GM18511 (cell line): Measurements from ENCODE around the gene RING1.
A peak's percentile ranks its signal among the peaks of the same experiment; 100 is the strongest.

ENCODE experiments used
- ATAC-seq: cut with Tn5 transposase; IDR thresholded peaks from one replicate; pipeline ENCODE4 v1.9.1; 2021; ENCODE audit warnings: mild to moderate bottlenecking, moderate library complexity; ENCODE audit not compliant: unreplicated experiment

RING1 gene

DNA sequence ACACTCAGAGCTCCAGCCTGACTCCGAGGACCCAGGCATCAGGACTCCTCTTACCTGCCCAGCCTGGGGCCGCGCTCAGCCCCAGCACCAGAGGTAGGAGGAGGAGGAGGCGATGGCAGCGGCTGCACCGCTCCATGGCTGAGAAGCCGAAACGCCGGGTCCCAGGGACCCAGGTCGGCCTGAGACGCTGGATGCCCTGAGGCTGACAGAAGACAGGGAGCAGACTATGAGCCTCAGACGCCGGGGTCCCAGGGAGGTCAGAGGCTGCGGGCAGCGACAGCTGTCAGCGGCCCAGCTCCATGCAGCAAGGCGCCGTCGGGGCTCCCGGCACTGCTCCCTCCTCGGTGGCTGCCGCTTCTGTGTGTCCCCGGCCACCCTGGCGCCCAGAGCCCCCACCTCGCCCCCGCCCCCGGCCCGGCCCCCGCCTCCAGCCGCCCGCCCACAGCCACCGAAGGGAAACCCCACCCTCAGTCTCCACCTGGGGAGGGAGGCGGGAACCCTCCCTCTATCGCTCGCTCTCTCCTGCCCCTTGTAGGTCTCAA is 16.1 kb upstream of the RING1 start, which contains the start of gene COL11A2:
COL11A2 (minus strand) TSS at position 363 of the 542 bp plus-strand sequence; CDS start at position 136, 227 bp downstream.
- no peak for ATAC-seq

DNA sequence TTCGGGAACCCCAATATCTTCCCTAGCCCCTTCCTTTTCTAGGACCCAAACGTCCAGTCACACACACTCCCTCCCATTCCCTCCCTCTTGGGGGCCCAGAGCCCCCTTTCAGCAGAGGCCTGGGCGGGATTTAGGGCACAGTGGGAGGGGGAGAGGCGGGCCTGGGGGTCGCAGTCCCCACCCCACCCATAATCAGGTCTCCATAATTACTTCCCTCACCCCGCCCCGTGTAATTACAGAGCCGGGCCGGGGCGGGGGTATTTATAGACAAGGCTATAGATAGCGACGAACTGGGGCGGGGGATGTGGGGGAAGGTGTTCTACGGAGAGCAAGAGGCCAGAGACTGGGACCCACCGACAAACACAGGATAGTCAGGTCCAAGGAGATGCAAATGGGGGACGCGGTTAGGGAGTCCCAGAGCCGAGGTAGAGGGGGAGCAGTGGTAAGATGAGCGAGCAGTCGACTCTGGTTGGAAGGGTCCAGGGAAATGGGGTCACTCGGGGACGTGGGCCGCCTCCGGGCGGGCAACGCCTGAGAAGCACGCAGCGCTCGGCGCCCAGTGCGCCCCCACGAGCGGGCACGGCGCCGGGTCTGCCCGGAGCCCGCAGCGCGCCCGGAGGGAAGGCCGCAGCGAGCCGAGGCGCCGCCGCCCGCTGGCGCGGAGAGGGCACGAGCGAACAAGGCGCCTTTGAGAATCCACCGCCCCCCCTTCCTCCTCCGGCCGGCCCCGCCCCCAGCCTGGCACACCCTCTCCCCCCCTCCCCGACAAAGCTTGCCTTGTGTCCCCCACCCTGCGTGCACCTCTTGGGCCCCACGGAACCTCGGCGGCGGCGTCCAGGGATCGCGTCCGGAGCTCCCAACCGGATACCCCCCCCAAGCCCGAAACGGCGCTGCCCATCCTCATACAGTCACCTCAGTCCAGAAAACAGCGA is 15.4 kb upstream of the RING1 start:
- ATAC-seq = no peak

DNA sequence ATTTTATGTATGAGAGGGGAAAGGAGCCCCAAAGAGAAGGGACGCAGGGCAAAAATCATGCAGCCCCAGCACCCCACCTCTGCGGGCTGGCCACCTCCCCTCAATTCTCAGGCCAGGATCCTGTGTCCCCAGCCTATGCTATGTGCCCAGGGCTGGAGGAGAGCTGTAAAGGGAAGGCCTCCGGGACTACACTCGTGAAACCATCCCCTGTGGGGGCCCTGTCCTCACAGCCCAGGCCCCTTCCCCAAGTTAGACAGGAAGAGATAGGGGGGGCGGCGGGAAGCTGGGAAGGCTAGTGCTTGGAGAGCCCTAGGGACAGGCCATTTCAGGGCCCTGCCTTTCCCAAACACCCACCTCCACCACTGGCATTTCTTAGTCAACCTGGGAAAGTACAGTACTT is 14.7 kb upstream of the RING1 start:
- ATAC-seq = no peak

DNA sequence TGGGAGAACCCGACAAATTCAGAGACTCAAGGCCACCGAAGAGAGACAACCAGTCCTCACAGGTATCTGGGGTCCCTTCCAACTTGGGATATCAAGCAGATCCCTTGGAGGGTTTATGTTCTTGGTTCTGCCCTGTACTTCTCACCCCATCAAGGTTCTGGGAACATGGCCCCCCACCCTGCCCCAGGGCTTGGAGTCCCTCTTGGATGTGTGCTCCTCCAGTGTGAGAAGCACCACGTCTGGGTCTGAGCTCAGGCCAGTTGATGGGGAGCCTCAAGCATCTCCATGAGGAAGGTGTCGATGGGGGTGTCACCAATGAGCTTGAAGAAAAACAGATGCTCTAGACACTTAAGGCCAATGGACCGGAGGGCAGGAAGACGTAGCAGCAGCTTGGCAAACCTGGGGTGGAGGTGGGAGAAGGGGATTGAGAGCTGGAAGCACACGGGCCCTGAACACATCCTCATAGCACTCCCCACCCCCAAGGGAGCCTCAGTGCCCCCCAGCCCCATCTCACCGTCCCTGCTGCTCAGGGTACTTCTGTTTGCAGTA is 13.8 kb upstream of the RING1 start:
- ATAC-seq = no peak

DNA sequence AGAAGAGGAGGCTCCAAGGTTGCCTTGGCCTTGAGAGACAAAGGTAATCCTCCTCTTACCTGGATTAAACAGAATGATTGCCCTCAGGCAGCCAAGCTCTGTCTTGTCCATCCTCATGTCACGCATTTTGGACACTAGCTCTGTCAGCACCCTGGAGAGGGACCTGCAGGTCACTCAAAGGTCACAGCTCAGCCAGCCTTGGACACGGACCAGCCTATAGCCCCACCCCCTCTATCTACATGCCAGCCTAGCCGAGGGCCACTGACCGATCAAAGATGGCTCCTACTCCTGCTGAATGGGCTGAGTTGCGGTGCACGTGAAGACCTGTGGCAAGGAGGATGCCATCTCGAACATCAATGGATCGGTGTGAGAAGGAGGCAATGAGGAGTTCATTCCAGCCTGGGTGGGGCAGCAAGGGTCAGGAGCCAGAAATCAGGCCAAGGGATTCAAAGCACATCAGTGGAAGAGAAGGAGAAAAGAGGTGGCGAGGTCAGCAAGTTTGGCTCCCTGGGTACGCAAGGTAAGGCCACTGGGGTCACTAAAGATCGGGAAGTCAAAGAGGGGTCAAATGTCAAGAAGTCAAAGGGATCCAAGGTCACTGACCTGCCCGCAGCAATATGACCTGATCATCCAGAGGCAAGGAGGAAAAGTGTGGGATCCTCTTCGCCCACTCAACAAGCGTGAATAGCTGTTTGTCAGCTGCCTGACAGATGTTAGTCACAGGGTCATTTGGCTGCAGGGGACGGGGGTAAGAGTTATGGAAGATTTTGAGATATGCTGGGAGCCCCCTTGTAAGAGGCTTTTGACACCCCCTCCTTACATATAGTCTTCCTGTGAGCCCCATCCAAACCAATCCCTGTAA is 12.8 kb upstream of the RING1 start:
- no peak for ATAC-seq

DNA sequence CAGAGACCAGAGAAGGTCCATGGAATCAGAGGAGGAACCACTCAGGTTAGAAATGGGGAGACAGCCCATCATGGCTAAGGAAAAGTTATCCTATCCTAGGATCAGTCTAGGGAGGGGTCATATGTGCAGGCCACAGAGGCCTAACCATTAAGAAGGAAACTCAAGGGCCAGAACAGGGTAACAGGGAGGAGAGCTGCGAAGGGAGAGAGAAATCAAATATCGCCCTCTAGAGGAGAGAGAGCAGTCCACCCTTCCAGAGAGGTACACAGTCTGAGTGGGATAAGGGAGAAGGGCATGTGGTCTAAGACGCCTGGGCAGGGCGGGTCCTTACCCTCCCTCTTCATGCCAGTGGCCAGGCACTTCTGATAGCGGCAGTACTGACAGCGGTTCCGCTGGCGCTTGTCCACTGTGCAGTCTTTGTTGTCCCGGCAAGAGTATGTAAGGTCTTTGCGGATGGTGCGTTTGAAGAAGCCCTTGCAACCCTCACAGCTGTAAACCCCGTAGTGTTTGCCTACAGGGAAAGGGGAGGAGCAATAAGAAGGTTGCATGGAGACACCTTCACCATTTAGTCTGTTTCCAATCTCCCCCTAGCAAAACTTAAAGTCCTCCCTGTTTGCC is 10.8 kb upstream of the RING1 start:
- no peak for ATAC-seq

DNA sequence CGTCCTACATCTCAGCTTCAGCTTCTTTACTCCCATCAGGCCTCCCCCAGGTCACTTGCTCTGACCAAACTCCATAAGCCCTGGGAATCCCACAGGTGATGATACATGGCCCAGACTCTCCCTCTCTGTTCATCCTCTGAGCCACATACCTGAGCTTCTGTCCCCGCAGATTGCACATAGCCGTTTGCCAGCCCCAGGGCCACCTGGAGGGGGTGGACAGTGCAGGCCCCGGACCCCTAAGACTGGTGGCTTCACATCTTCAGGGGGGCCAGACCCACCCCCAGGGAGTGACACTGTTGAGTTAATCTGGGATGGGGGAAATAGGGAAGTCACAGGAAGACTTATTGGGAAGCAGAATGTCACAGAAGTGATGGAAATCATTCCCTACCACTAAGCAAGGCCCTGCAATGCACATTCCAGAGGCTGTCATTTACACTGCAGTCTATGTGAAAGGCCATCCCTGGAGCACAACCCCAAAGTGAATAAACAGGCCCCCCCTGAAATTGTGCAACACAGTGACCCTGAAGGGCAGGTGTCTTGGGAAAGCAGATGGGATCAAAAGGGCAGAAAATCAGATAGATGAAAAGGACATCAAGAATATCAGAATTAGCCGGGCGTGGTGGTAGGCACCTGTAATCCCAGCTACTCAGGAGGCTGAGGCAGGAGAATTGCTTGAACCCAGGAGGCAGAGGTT is 10.0 kb upstream of the RING1 start:
- ATAC-seq = no peak

DNA sequence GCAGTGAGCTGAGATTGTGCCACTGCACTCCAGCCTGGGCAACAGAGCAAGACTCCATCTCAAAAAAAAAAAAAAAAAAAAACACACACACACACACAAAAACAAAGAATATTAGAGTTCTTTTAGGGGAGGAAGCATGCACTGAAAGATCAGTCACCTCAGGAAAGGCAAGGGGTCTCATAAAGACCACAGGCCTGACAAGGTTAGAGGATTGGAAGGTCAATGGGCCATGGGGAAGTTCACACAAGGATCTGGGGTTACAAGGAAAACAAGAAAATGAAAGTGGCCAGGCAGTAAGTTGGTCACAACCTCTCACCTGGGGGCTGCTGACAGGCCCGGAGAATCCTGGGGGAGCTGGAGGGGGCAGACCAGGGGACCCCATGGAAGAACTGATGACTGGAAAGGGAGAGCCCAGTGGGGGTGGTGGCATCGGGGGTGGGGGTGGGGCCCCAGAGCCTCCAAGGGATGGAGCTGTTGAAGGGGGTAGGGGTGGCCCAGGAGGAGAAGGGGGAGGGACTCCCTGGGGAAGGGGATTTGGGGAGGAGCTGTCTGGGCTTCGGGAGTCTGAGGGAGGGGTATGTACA is 9.4 kb upstream of the RING1 start:
- no peak for ATAC-seq

DNA sequence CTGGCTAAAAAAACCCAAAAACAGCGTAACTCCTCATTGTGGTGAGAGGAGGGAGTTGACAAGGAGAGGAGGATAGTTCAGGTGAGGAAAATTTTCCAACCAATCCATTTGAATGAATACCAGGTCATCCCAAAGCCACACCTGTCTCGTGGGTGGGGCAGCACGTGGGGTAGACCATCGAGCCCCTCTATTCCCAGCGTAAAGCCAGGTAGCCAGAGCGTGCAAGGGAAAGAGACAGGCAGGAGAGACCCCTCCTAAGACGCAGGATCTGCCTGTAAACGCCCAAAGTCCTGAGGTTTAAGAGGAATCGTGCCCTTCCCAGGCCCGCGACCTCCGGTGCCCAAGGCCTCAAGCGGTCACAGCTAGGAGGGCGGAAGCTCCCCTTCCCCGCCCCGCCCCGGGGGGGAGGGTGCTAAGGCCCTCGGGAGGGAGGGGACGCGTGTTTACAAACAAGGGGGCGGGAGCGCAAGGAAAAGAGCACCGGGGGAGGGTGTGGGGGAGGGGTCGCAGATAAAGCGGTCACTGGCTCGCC is 8.5 kb upstream of the RING1 start:
- ATAC-seq = peak; percentile 28

DNA sequence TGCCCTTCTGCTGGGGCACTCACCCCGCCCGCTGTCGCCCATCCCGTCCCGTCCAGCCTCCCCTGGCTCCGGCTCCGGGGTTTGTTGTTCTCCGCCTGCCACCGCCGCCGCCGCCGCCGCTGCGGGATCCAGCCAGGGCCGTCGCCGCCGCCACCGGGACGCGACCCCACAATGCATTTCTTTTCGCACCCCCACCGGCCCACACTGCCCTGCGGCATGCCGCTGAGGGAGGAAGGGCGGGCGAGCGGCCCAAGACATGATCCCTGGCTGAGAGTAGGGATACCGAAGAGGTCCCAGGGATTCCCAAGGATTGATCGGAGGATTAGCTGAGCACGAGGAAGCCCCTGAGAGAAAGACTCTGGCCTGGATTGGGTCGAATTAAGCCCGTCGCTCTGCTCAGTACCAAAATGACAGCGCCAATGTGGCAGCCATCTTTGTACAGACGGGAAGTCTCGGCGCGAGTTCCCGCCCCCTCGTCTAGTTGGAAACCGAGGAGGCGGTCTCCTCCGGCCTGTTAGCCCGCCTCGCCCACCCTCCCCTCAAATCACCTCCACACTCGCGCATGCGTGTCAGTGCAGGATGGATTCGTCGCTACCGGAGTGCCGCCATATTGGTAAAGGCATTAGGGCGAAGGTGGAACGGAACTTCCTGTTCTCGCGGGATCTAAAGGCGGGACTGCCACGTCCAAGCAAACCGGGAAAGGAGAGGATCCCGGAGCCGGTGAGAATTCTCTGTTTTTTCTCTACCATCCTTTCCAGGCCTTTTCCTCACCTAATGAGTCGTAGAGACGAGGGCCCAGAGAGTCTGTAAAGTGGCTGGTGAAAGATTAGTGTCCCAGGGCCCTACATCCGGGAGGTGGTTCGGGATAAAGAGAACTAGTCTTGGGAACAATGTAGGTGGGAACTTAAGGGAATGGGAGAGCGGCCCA is 7.8 kb upstream of the RING1 start, which contains the start of the genes RXRB and SLC39A7:
RXRB (minus strand) TSS at position 447 of the 928 bp plus-strand sequence; CDS start at position 258, 189 bp downstream.
SLC39A7 (plus strand) TSS at position 649 of the 928 bp plus-strand sequence. CDS start 379 bp downstream, outside the sequence.
- peak; percentile 59 for ATAC-seq

DNA sequence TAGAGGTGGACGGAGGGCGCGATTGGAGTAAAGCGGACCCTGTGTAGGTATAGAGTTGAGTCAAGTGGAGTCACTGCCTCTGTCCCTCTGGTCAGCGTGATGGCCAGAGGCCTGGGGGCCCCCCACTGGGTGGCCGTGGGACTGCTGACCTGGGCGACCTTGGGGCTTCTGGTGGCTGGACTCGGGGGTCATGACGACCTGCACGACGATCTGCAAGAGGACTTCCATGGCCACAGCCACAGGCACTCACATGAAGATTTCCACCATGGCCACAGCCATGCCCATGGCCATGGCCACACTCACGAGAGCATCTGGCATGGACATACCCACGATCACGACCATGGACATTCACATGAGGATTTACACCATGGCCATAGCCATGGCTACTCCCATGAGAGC is 7.2 kb upstream of the RING1 start:
- no peak for ATAC-seq

DNA sequence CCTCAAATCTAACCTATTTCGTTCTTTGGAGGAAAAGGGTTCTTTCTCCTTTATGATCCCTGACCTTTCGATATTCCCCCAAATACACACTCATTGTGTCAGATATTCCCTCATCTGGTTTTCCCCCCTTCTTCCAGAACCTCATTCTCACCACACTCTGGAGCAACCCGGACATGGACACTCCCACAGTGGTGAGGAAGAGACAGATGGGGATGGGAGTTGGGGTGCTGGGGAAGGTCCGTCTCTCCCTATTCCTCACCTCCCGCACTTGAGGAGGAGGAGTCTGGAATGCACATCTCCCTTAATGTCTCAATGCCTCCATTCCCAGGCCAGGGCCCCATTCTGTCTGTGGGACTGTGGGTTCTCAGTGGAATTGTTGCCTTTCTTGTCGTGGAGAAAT is 6.4 kb upstream of the RING1 start:
- ATAC-seq = no peak

DNA sequence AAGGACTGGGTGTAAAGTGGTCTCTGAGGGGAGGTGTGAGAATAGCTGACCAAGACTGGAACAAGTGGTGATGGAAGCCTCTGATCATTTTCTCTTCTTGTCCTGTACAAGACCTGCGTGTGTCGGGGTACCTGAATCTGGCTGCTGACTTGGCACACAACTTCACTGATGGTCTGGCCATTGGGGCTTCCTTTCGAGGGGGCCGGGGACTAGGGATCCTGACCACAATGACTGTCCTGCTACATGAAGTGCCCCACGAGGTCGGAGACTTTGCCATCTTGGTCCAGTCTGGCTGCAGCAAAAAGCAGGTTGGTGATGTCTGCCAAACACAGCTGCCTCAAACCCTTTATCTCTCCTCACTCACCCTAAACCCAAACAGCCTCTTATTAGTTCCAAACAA is 5.5 kb upstream of the RING1 start:
- no peak for ATAC-seq

DNA sequence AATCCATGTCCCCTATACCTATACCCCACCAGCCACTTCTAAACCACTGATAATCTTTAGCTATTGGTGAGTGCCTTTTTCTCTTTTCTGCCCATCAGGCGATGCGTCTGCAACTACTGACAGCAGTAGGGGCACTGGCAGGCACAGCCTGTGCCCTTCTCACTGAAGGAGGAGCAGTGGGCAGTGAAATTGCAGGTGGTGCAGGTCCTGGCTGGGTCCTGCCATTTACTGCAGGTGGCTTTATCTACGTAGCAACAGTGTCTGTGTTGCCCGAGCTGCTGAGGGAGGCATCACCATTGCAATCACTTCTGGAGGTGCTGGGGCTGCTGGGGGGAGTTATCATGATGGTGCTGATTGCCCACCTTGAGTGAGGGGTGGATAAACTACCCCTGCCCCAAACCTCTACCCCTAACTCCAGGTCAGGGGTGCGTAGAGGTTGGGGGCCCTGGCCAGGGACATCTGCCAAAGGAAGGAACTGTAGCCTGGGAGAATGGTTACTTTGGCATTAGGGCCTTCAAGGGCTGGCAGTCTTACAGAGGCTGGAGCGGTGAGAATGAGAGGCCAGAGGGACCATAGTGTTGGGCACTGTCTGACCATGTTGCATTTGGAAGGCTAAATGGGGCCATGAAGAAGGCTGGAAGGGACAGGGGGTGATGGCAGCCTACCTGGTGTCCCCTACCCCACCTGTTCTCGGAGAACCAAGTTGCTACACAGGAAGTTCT is 4.7 kb upstream of the RING1 start:
- ATAC-seq = no peak

DNA sequence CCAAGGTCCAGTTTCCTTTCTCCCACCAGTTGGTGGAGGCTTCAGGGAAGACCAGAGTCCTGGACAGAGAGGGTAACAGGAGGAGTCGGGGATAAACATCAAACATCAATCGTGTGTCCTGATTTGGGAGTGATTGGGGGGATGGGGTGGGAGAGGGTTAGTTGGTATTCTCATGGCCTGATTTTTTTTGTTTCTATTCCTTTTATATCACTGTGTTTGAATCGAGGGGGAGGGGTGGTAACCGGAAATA is 4.2 kb upstream of the RING1 start:
- ATAC-seq = no peak

DNA sequence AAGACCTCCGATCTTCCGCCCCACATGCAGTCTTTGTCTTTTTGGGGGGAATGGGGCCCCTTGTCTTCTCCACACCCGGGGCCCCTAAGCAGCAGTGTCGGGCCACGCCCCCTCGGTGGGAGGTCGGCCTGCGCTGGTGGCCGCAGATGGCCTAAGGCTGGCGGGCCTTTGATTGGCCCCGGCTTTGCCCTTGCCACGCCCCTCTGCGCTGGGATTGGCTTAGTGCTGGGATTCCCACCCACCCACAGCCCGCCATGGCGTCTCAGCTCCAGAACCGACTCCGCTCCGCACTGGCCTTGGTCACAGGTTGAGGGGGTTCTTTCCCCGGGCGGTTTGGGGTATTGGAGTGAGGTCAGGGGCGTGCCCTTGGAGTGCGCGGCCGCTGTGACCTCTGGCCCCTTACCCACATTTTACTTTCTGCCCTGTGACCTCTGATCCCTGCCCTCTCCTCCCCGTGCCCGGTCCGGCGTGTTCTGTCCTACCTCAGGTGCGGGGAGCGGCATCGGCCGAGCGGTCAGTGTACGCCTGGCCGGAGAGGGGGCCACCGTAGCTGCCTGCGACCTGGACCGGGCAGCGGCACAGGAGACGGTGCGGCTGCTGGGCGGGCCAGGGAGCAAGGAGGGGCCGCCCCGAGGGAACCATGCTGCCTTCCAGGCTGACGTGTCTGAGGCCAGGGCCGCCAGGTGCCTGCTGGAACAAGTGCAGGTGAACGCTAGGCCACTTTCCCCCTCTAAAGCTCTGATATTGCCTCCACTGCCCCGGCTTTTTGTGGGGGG is 3.7 kb upstream of the RING1 start, which contains the start of gene HSD17B8:
HSD17B8 (plus strand) TSS at position 241 of the 776 bp plus-strand sequence; CDS start at position 255, 14 bp downstream.
- peak; percentile 56 for ATAC-seq
